HFF-Myc (cell line): ENCODE measurements around the gene VEPH1.

ENCODE experiments used
- DNase-seq: peaks from one replicate; pipeline ENCODE4 v3.0.0-alpha.2; 2011; ENCODE audit warnings: low read depth; ENCODE audit errors: extremely low read depth
- H3K4me3 ChIP-seq: replicated peaks from 2 replicates; pipeline ENCODE4 v1.5.1; 2011; ENCODE audit warnings: low read depth, mild to moderate bottlenecking, control low read depth, low read length
- CTCF ChIP-seq: IDR thresholded peaks from 2 replicates; pipeline ENCODE4 v1.5.1; 2012; ENCODE audit warnings: mild to moderate bottlenecking, low read depth, low read length, control low read depth; ENCODE audit errors: missing control alignments

VEPH1 gene

GRCh38 chr3:157513585-157513984 is 10.4 kb upstream of the VEPH1 start:
- DNase-seq = no peak
- no peak overlapping the region for H3K4me3 ChIP-seq
- TF ChIP-seq CTCF = no peak

DNA sequence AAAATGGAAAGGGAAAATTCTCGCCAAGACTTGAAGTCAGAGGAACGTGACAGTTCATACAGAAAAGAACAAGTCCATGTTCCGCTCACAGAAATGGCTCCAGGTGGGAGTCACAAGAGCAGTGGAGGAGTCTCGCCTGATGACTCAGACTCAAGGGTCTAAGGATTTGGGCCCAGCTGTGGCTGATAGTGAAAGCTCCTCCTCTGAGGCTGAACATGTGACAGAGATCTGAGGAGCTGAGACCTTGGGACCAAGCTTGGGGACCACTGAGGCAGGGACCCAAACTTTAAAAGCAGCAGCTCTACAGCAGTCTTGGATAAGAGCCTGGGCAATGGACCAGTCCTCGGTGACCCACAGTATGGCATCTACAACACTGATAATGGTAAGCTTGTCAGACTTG is 9.3 kb upstream of the VEPH1 start:
- DNase-seq = no peak
- TF ChIP-seq CTCF = no peak
- H3K4me3 ChIP-seq = no peak overlapping the region

GRCh38 chr3:157508461-157508860 is 5.2 kb upstream of the VEPH1 start:
- no peak for DNase-seq
- TF ChIP-seq CTCF = no peak
- no peak overlapping the region for H3K4me3 ChIP-seq

DNA sequence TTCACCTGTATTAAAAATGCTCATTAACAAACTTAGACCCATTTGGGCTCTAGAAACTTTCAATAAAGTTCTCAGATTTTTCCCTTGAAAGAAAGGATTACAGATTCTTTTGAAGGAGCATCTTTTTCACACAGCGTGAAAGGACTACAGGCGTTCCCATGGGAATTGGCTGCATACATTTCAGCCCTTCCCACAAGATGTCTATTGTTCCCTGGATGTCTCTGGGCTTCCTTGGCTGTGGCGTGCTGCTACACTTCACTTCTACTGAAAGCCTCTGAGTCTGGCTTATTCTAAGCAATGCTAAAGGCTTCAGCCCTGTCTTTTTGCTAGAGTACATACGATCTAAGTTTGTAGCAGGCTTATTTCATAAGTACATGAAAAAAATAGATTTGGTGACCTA is 1.4 kb downstream of the VEPH1 start:
- no peak for TF ChIP-seq CTCF
- DNase-seq = no peak

GRCh38 chr3:157500232-157500631 is 3.0 kb downstream of the VEPH1 start:
- H3K4me3 ChIP-seq = no peak overlapping the region

More for the DNA sequence above, 1.4 kb downstream of the VEPH1 start:
- no peak overlapping the region for H3K4me3 ChIP-seq

DNA sequence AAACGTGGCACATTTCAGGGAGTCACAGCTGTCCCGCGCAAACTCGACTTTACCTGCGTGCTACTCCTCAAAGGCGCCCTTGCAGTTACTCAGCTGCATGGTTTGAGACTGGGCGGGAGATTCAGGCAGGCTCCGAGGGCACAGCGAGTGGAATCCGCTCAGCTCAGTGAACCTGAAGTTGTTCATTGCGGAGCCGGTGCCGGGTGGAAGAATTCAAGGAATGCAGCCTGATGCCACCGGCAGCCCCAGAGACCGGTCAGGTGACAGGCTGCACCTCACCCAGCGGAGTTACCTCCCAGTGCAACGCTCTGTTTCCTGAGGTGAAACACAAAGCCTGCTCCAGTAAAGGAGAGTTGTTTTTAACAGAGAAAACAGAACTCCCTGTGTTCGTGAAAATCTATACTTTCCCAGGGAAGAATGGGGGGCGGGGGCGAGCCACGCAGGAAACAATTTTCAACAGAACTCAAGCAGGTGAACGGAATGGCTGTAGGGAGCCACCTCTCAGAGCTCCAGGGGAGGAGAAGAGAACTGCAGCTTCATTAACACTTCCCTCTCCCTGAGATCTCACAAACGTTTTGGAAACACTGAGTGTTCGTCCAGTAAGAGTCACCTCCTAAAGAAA is 3.8 kb downstream of the VEPH1 start:
- H3K4me3 ChIP-seq = no peak overlapping the region
- no peak for TF ChIP-seq CTCF
- DNase-seq = no peak

More at GRCh38 chr3:157500232-157500631, 3.0 kb downstream of the VEPH1 start:
- no peak for TF ChIP-seq CTCF
- no peak for DNase-seq

DNA sequence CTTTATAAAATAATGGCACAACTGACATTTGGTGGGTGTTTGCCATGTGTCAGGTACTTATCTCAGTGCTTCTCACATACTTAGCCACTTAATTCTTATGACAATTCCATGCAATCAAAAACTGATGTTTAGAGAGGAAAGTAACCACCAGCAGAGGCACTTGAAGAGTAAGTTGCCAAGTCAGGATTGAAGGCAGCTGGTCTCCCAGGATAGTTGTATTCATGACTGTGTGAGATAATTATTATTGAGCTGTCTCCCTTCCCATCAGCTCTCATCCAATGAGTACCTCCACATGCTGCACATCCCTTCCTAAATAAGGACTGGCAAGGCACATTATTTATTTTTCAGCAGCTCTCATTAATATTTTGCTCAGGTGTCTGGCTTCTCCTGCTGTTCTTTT is 4.8 kb downstream of the VEPH1 start:
- no peak overlapping the region for H3K4me3 ChIP-seq
- no peak for TF ChIP-seq CTCF
- no peak for DNase-seq
